Activated CD8-positive, alpha-beta T cell treated with anti-CD3 and anti-CD28 coated beads for 36 hours (primary cell): ENCODE results near the gene ASS1. TPM values are rescaled to one million over a fixed set of nuclear protein-coding genes. Genes with fewer than 3 reads are reported as not detected.
A peak's percentile ranks its signal among the peaks of the same experiment; 100 is the strongest.

Source experiments
- ATAC-seq: fragments of 200-7000 bp; cut with Tn5 transposase; one replicate; pipeline ENCODE4 v1.10.0; 2021; ENCODE audit warnings: mild to moderate bottlenecking, moderate library complexity
- CTCF ChIA-PET: fragments of 350-600 bp; sonication (Branson Sonifier 250); formaldehyde crosslinking; loops from one replicate; lab custom pipeline; 2021; ENCODE audit warnings: antibody characterized with exemption; lab: Charles Lee
- POLR2A ChIA-PET: fragments of 350-600 bp; sonication (Branson Sonifier 250); formaldehyde crosslinking; loops from one replicate; lab custom pipeline; 2021; ENCODE audit warnings: antibody characterized with exemption; lab: Charles Lee
- DNase-seq: peaks from one replicate; pipeline ENCODE4 v3.0.0-alpha.2; 2020
- H3K27ac Mint-ChIP-seq: one replicate; pipeline ENCODE4 v1.8.0; 2021; ENCODE audit warnings: mild to moderate bottlenecking, mixed read lengths
- H3K27me3 Mint-ChIP-seq: one replicate; pipeline ENCODE4 v1.8.0; 2021; ENCODE audit warnings: mixed read lengths
- H3K36me3 Mint-ChIP-seq: one replicate; pipeline ENCODE4 v1.8.0; 2021; ENCODE audit warnings: low read depth, mixed read lengths
- H3K4me1 Mint-ChIP-seq: one replicate; pipeline ENCODE4 v1.8.0; 2021; ENCODE audit warnings: low read depth, mixed read lengths
- H3K4me3 Mint-ChIP-seq: one replicate; pipeline ENCODE4 v1.8.0; 2021; ENCODE audit warnings: mild to moderate bottlenecking, moderate library complexity, mixed read lengths
- H3K9me3 Mint-ChIP-seq: one replicate; pipeline ENCODE4 v1.8.0; 2021; ENCODE audit warnings: mixed read lengths
- intact Hi-C: fragments of 100-400 bp; cut with micrococcal nuclease; formaldehyde crosslinking; loops from one replicate; pipeline ENCODE4 v1.10.0; 2022
- total RNA-seq, 2 experiments: library from RNA; stranded (reverse); gene quantifications; one replicate each; pipeline ENCODE4 v1.2.3, GENCODE V29; 2021
- TF ChIP-seq, protein P1 (sequence below): fragments of 200-600 bp; IDR thresholded peaks from one replicate; pipeline ENCODE4 v1.8.0; 2022; ENCODE audit warnings: antibody characterized with exemption, mild to moderate bottlenecking

ASS1 gene
- total RNA-seq, 2 experiments from 2014 or later = 9.8 to 11.5 TPM

DNA sequence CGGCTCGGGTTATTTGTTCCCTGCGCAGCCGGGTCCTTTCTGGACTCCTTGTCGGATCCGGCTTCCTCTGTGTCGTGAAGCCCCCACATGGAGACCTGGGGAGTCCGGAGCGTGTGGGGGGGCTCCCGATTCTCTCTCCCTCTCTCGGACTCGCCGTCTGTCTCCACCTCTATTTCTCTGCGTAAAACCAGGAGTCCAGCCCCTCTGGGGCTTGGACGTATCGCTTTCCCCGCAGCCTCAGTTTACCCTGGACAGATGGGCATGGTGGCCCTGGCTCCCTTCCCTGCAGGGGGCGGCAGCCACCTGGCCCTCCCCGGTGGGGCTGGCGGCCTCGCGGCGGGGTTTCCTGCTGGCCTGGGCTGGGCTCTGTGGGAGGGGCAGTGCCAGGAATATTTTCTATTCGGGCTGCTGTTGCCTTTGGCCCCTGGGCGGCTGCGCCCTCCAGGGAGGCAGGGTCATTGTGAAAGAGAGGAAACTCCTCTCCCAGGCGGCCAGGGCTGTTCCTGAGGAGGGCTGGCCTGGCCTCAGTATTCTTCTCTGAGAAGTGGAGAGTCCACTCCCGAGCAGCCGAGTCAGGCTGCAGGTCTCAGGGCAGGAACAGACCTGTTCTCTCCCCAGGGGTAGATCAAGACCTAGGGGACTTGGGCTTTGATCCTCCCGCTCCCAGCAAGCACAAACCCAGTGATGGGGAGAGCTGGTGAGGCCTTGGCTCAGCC, 665 bp downstream of the ASS1 start:
- TF ChIP-seq, protein P1, sequence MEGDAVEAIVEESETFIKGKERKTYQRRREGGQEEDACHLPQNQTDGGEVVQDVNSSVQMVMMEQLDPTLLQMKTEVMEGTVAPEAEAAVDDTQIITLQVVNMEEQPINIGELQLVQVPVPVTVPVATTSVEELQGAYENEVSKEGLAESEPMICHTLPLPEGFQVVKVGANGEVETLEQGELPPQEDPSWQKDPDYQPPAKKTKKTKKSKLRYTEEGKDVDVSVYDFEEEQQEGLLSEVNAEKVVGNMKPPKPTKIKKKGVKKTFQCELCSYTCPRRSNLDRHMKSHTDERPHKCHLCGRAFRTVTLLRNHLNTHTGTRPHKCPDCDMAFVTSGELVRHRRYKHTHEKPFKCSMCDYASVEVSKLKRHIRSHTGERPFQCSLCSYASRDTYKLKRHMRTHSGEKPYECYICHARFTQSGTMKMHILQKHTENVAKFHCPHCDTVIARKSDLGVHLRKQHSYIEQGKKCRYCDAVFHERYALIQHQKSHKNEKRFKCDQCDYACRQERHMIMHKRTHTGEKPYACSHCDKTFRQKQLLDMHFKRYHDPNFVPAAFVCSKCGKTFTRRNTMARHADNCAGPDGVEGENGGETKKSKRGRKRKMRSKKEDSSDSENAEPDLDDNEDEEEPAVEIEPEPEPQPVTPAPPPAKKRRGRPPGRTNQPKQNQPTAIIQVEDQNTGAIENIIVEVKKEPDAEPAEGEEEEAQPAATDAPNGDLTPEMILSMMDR = no peak
- H3K9me3 Mint-ChIP-seq = peaks cover 8% of the 10 kb centered on the region
- POLR2A ChIA-PET = no interaction called here
- no peak overlapping the region for H3K27ac Mint-ChIP-seq
- intact Hi-C loops = no loop called here
- peaks cover 12% of the 10 kb centered on the region for H3K4me1 Mint-ChIP-seq
- peaks cover 36% of the 10 kb centered on the region for H3K27me3 Mint-ChIP-seq
- peaks cover 5% of the 10 kb centered on the region for H3K36me3 Mint-ChIP-seq
- ATAC-seq (no peak), DNase-seq (no peak)
- CTCF ChIA-PET = interaction anchor here (1.4 to 1.5 kb wide), 2 partner anchors 15 to 239 kb away, joined by 3 to 4 read pairs; no protein-coding TSS in a partner anchor
- peak overlapping the region; percentile 31 for H3K4me3 Mint-ChIP-seq

DNA sequence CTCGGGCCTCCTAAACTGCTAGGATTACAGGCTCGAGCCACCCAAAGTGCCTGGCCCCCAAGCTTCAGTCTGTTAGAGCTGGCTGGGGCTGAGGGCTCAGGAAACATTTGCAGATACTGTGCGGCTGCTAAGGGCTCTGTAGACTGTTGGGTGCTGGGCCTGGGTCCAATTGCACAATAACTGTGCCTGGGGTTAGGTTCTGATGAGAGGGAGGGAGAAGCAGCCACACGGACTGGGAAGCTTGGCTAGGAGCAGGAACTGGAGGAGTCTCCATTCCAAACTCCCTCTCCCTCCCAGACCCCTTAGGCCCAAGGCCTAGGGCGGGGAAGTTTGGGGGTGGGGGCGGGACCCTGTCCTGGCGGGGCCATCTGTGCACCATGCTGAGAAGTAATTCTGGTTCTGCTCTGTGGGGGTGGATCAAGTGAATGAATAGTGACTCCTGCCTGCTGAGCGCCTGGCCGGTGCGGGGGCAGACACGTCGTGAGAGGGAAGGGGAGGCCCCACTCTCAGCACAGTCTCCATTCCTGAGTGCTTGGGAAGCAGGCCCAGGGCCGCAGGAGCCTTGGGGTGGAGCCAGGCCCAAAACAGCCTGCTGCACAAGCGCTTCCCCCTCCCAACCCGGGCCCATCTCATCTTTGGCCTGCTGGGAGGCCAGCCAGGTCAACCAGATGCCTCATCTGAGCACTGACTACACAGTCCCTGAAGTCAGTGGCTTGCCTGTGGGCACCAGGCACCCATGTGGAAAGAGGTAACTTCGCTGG, 1.5 kb downstream of the ASS1 start:
- Mint-ChIP-seq H3K27me3 (peaks cover 36% of the 10 kb centered on the region), H3K36me3 (peaks cover 4% of the 10 kb centered on the region), H3K4me1 (peaks cover 12% of the 10 kb centered on the region), H3K4me3 (peak overlapping the region; percentile 31), H3K9me3 (peaks cover 7% of the 10 kb centered on the region), H3K27ac (no peak overlapping the region)
- CTCF ChIA-PET = interaction anchor here (1.0 to 1.5 kb wide), 3 partner anchors 15 to 247 kb away, joined by 3 to 4 read pairs (median 3); partner anchors contain the start of gene EXOSC2
- DNase-seq (peak; percentile 26), ATAC-seq (no peak)
- TF ChIP-seq, protein P1 = no peak
- intact Hi-C loops = no loop called here
- POLR2A ChIA-PET = no interaction called here

DNA sequence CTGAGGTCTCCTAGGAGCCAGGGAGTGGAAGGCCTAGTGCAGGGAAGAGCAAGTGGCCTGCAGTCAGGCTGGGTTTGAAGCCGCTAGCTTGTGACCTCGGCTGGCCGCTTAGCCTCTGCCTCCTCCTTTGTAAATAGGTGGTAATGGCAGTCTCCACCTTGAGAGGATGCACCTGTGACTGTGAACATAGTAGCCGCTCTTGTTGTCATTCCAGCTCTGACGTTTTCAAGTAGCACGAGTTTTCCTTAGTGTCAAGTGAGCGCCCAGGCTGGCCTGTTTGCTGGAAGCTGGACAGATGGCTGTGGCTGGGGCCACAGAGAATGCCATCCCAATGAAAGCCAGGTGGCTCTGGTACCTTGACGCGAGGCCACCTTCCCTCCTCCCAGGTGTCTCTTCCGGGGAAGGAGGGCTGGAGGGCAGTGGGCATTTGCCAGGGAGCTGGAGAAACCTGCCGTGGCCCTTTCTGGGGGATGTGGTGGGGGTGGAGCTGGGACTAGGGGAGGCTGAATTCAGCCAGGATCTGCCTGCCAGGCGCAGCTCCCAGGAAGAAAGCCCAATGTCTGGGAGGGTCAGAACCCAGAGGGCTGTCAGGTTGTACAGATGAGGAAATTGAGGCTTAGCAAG, 2.5 kb downstream of the ASS1 start:
- DNase-seq = no peak
- Mint-ChIP-seq H3K4me1 (peaks cover 12% of the 10 kb centered on the region), H3K27ac (no peak overlapping the region), H3K27me3 (peaks cover 36% of the 10 kb centered on the region), H3K36me3 (peaks cover 2% of the 10 kb centered on the region), H3K4me3 (no peak overlapping the region), H3K9me3 (no peaks in the 10 kb centered on the region)
- ATAC-seq = no peak
- ChIA-PET CTCF (interaction anchor here (1.0 to 2.8 kb wide), 4 partner anchors 13 to 246 kb away, joined by 3 to 12 read pairs (median 5); partner anchors contain the start of gene EXOSC2), POLR2A (interaction anchor here (0.6 to 1.4 kb wide), 2 partner anchors 13 to 71 kb away, joined by 3 to 4 read pairs; no protein-coding TSS in a partner anchor)
- TF ChIP-seq, protein P1 = no peak
- intact Hi-C loops = no loop called here

DNA sequence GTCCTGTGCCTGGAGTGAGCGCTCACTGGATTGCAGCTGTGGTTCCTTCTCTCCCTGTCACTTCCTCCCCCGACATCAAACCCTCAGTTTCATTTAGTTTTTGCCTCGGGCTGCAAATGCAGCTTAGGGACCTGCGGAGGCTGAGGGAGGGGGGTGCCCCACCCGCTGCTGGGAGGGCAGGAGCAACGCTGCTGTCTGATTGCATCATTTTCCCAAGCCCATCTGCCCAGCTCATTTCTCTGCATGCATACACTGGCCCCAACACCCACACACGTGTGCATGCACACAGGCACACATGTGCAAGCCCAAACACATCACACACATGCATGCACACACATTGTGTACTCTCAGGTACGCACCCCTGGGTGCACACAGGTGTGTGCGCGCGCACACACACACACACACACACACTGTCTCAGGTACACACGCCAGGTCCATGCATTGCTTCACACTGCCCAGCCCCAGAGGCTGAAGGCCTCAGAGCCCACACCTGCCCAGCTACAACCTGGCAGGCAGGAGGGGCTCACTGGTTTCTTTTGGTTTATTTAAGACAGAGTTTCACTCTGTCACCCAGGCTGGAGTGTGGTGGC, 3.4 kb downstream of the ASS1 start:
- ATAC-seq = peak; percentile 43
- Mint-ChIP-seq H3K4me3 (no peak overlapping the region), H3K4me1 (peaks cover 12% of the 10 kb centered on the region), H3K27ac (peak overlapping the region; percentile 80), H3K27me3 (peaks cover 41% of the 10 kb centered on the region), H3K36me3 (peaks cover 2% of the 10 kb centered on the region), H3K9me3 (no peaks in the 10 kb centered on the region)
- CTCF ChIA-PET = interaction anchor here (1.2 to 2.8 kb wide), 2 partner anchors 12 to 236 kb away, joined by 6 to 12 read pairs; no protein-coding TSS in a partner anchor
- DNase-seq = peak; percentile 59
- TF ChIP-seq, protein P1 = no peak
- intact Hi-C loops = no loop called here
- POLR2A ChIA-PET = interaction anchor here (1.4 kb wide), 1 partner anchor 12 kb away, joined by 4 read pairs; no protein-coding TSS in a partner anchor
